ENCODE measurements around the gene KLHDC2.

DNA sequence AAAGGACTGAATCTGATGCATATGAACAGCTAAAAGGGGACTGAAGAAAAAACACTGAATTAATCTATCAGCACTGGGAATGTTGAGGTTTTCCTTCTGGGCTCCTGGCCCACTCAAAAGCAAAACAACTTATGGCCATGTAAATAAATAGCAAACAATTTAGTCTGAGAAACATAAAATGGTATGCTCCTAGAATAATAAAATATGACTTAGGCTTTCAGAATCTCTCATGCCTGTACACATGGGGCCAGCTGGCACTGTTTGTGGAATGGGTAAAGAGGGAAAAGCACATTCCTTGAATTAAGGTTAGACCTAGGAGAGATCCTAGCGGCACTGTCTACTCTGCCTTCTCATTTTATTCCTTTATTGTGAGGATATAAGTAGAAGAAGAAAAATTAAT is 6.2 kb downstream of the KLHDC2 start:
- TF ChIP-seq ZFP69B (tag by site-specific recombination; IDR thresholded peaks at IDR 0.05) (no peak), CTCF (tag by site-specific recombination; IDR thresholded peaks at IDR 0.05) (no peak), ZNF274 (IDR thresholded peaks at IDR 0.05; ENCODE audit: low read length) (no peak), ZNF274 (tag by site-specific recombination; IDR thresholded peaks at IDR 0.05; ENCODE audit: borderline replicate concordance) (no peak), MYNN (tag by site-specific recombination; IDR thresholded peaks at IDR 0.05; ENCODE audit: borderline replicate concordance) (no peak), SP2 (tag by site-specific recombination; IDR thresholded peaks at IDR 0.05) (no peak)
- TF ChIP-seq, protein P1, sequence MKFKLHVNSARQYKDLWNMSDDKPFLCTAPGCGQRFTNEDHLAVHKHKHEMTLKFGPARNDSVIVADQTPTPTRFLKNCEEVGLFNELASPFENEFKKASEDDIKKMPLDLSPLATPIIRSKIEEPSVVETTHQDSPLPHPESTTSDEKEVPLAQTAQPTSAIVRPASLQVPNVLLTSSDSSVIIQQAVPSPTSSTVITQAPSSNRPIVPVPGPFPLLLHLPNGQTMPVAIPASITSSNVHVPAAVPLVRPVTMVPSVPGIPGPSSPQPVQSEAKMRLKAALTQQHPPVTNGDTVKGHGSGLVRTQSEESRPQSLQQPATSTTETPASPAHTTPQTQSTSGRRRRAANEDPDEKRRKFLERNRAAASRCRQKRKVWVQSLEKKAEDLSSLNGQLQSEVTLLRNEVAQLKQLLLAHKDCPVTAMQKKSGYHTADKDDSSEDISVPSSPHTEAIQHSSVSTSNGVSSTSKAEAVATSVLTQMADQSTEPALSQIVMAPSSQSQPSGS (tag by site-specific recombination; IDR thresholded peaks at IDR 0.05; ENCODE audit: low read depth) = no peak
